ENCODE measurements around the gene EFS.

The EFS gene

DNA sequence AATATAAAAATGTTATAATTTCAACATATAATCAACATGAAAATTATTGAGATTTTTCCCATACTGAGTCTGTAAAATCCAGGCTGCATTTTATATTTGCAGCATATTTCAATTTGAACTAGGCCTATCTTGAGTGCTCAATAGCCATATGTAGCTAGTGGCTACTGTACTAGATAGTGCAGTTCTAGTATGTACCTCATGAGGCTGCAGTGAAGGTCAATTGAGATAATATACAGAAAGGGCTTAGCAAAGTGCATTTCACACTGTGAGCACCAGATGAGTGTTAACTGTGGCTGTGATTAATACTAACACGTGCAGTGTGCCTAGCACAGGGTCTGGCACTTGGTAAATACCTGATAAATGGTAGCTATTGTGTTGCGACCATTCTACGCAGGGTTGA lies 6.9 kb downstream of the EFS start:
- DNase-seq (ENCODE audit: low spot score): no peak

DNA sequence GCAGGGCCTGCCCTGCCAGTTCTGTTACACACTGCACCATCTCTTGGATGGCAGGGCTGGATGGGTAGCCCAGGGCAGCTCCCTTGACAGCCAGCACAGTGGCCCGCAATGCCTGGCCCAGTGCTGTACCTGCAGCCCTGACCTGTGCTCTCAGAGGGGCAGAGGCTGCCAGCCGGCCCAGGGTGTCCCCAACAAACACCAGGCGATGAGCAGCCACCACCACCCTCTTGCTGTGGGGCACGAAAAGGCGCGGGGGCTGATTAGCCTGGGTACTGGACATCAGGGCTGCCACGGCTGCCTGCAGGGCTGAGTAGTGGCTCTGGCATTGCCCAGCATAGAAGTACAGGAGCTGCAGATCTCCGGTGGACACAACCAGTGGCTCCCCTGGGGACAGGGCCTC lies 7.7 kb downstream of the EFS start:
- DNase-seq (ENCODE audit: low spot score): no peak

GRCh38 chr14:23356662-23357061 lies 8.3 kb downstream of the EFS start:
- DNase-seq (ENCODE audit: low spot score): no peak

GRCh38 chr14:23355871-23356435 lies 9.0 kb downstream of the EFS start:
- no peak for DNase-seq (ENCODE audit: low spot score)

DNA sequence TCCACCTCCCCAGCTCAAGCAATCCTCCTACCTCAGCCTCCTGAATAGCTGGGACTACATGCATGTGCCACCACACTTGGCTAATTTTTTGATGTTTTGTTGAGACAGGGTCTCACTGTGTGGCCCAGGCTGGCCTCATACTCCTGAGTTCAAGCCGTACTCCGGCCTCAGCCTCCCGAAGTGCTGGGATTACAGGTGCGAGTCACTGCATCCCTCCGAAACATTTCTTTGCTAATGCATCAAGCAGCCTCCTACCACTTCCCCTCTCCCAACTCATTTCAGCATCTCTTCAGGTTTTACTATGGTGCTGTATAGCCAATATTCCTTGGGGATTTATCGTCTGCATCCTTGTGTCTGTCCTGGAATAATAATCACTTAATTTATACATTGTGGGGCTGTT lies 10.0 kb downstream of the EFS start:
- DNase-seq (ENCODE audit: low spot score): no peak

- DNase-seq (ENCODE audit: low spot score): no peak
These were observed 11.6 kb downstream of the EFS start for GRCh38 chr14:23353433-23353780.

DNA sequence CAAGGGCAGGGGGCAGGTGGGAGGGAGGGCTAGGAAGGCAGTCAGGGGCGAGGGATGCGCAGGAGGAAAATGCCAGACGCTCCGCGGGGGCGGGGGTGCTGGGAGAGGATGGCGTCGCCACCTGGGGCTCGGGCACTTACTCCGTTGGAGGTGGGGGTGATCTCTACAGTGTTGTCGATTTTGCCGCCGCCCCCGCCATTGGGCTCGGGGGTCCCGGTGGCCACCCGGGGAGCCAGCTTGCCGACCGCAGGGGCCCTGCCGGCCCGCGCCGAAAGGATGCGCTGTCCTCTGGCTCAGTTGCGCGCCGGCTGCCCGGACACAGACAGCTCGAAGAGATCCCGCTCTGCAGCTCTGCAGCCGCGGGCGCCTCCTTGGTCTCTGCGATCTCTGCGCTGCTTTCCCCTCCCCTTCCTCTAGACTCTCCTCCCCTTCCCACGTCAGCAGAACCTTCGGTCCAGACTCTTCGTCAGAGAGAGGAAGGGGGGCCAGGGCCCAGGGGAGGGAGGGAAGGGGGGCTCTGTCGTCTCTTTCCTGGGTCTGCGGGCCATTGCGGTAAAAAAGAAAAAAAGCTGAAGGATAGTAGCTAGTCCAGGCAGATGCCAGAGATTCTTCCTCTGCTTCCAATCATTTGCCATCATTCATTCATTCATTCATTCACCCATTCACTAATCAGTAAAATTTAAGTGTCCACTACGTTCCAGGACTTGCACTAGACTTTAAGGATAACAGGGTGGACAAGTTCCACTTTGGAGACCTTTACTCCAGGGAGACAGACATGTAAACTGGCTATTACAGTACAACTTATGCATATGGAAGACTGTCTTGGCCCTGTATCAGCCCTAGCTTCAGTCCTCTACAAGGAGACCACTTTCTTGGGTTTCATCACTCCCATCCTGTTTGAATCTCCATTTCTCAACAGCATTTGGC lies 12.2 kb downstream of the EFS start, which contains the start of gene SLC22A17:
TSS of gene SLC22A17 (minus strand) at position 382 of the 927 bp plus-strand sequence.
- peak; percentile 95 for DNase-seq (ENCODE audit: low spot score)

- peak; percentile 49 for DNase-seq (ENCODE audit: low spot score)
These were observed 13.1 kb downstream of the EFS start for GRCh38 chr14:23351681-23352505.

GRCh38 chr14:23349156-23349845 lies 15.7 kb downstream of the EFS start:
- DNase-seq (ENCODE audit: low spot score): no peak

- DNase-seq (ENCODE audit: low spot score): no peak
These were observed 16.7 kb downstream of the EFS start for GRCh38 chr14:23348297-23348655.

- no peak for DNase-seq (ENCODE audit: low spot score)
These were observed 17.3 kb downstream of the EFS start for GRCh38 chr14:23347406-23348296.

DNA sequence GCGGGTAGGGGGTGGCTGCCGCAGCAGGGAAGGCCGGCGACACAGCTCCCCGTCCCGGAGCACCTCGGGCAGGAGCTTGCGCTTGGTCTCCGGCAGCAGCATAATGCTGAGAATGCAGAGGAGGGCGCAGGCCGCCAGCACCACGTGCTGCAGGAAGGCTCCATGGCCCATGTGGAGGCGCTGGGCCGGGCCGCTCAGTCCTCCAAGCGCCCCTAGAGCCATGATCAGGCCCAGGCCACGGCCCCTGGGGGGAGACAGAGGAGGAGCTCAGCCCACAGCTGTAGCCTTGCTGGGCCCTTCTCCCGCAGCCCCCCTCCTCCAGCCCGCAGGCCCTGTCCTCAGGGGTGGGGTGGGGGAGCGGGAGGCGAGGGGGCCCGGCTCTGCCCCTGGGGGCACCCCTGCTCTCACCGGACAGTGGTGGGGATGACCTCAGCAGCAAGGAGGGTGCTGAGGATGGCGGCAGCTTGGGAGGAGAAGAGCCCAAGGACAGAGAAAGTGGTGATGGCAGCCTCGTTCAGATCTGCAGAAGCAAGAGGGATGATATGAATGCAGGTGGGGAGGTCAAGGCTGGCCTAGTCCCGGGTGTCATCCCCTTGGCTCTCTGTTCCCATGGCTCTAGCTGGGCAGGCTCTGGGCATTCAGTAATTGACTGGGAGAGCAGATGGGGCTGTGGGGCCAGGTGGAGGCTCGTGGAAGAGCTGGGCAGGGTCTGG lies 18.1 kb downstream of the EFS start:
- no peak for DNase-seq (ENCODE audit: low spot score)

DNA sequence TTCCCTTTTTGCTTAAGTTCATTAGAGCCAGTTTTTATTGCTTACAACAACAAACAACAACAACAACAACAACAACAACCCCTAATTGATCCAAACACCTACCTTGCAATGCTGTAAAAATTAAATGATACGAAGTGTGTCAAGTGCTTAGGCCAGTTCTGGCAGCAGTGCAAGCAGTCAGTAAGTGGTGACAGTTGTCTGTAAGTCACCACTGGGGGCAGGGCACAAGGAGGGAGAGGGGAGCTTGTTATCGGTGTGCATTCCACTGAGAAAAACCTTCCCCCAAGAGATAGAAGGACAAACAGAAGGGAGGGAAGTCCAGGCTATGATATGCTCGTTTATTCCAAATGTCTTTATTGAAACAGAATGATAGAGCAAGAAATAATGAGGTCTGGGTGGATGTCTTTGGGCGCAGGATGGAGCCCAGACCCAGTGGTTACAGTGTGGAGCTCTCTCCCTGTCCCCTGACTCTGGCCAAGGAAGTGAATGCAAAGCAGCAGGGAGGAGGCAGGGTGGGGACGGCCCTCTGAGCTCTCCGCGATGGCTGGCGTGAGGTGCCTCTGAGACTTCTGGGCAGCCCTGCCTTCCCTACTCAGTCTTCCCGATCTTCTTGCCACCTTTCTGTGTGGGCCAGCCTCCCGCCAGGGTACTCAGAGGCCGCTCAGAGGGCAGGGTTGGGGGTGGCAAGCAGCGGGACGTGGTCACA lies 18.8 kb downstream of the EFS start:
- DNase-seq (ENCODE audit: low spot score): no peak

- no peak for DNase-seq (ENCODE audit: low spot score)
These were observed 20.5 kb downstream of the EFS start for GRCh38 chr14:23344481-23344880.

DNA sequence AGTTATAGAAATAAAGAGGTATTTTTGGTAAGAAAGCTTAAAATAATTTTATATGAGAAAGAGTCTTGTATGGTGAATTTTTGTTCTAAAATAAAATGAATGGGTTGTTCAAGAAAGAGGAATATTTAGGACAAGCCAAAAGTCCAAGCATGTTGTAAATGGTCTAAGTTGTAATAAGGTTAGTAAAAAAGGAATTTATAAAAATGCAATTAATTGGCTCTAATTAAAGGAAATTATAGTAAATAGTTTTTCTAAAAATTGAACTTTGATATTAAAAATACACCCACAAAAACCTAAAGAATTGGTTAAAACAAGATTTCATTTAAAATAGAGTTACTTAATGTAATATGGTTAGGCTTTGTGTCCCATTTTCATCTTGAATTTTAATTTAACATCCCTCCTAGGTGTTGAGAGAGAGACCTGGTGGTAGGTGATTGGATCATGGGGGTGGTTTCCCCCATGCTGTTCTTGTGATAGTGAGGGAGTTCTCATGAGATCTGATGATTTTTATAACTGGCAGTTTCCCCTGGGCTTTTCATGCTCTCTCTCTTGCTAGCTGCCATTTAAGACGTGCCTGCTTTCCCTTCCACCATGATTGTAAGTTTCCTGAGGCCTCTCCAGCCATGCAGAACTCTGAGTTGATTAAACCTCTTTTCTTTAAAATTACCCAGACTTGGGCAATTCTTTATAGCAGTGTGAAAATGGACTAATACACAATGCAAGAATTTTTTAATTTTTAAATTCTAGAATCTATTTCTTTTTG lies 25.3 kb downstream of the EFS start:
- DNase-seq (ENCODE audit: low spot score): no peak

DNA sequence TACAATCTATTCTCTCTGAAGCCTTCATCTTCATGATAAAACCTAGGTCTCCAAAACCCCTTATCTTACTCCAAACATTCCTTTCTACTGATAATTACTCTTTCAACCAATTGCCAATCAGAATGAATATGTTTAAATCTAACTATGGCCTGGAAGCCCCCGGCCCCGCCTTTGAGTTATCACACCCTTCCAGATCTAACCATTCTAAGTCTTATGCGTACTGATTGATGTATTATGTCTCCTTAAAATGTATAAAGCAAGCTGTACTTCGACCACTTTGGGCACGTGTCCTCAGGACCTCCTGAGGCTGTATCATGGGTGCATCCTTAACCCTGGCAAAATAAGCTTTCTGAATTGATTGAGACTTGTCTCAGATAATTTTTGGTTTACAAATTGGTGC lies 29.3 kb downstream of the EFS start:
- DNase-seq (ENCODE audit: low spot score): no peak

- peak; percentile 74 for DNase-seq (ENCODE audit: low spot score)
These were observed 36.8 kb downstream of the EFS start for GRCh38 chr14:23327947-23328744.
